NB4 (cell line): ENCODE data around the gene GNA14.
"Not testable (repeated sequence)": the region's sequence is repeated elsewhere in the genome, so short reads cannot be mapped to it uniquely, and the experiment has no call there.

Source experiments
- DNase-seq: peaks from one replicate; pipeline ENCODE4 v3.0.0; 2010; ENCODE audit warnings: low read depth
- H3K4me3 ChIP-seq: one replicate; pipeline ENCODE4 v1.5.1; 2011; ENCODE audit warnings: mild to moderate bottlenecking, low read depth, low read length, moderate library complexity
- MYC ChIP-seq: IDR thresholded peaks from 2 replicates; pipeline ENCODE4 v1.6.1; 2011; ENCODE audit warnings: low read depth, low read length
- POLR2A ChIP-seq: IDR thresholded peaks from 2 replicates; pipeline ENCODE4 v1.6.1; 2011; ENCODE audit warnings: mild to moderate bottlenecking; ENCODE audit not compliant: insufficient read length; ENCODE audit errors: extremely low read depth
- TF ChIP-seq, protein P1 (sequence below): IDR thresholded peaks from 2 replicates; pipeline ENCODE4 v1.6.1; 2011; ENCODE audit warnings: low read depth, low read length
- TF ChIP-seq, protein P2 (sequence below): IDR thresholded peaks from one replicate; pipeline ENCODE4 v1.5.1; 2012; ENCODE audit warnings: low read depth, low read length

Gene GNA14

DNA sequence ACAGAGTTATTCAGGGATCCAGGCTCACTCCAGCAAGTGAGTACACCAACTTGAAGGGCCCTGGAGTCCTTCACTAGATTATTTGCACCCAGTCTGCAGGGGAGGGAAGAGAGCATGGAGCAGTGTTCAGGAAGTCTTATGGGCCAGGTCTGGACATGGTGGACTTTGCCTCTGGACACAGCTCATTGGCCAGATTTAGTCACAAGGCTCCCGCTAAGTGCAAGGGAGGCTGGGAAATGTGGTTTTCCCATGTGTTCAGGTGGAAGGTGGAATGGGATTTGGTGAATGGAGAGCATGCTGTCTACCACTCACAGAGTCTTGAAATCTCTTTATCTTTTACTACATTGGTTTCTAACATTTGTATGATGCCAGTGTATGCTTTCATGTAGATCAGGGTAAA, 200.5 kb downstream of the GNA14 start:
- no peak overlapping the region for H3K4me3 ChIP-seq
- TF ChIP-seq POLR2A, result no peak
- TF ChIP-seq MYC, result no peak
- TF ChIP-seq, protein P1, sequence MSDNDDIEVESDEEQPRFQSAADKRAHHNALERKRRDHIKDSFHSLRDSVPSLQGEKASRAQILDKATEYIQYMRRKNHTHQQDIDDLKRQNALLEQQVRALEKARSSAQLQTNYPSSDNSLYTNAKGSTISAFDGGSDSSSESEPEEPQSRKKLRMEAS, result no peak
- TF ChIP-seq, protein P2, sequence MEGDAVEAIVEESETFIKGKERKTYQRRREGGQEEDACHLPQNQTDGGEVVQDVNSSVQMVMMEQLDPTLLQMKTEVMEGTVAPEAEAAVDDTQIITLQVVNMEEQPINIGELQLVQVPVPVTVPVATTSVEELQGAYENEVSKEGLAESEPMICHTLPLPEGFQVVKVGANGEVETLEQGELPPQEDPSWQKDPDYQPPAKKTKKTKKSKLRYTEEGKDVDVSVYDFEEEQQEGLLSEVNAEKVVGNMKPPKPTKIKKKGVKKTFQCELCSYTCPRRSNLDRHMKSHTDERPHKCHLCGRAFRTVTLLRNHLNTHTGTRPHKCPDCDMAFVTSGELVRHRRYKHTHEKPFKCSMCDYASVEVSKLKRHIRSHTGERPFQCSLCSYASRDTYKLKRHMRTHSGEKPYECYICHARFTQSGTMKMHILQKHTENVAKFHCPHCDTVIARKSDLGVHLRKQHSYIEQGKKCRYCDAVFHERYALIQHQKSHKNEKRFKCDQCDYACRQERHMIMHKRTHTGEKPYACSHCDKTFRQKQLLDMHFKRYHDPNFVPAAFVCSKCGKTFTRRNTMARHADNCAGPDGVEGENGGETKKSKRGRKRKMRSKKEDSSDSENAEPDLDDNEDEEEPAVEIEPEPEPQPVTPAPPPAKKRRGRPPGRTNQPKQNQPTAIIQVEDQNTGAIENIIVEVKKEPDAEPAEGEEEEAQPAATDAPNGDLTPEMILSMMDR, result no peak
- DNase-seq, result no peak

DNA sequence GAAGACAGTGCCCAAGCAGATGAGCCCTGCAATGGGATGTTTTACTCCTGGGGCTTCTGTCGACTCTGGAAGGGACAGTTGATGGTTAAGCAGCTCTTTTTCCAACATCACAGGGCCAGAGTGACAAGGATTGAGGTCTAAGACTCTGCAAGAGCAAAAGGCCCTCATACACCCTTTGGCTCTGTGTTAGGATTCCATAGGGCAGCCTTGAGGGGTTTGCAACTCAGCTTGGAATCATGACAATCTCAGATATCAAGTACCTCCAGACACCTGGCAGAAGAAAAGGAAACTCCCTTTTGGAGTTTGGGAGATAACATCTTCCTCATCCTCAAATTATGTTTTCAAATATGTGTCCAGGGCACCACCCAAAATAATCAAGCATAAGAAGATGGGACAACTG, 205.7 kb downstream of the GNA14 start:
- no peak for DNase-seq
- TF ChIP-seq, protein P1, result no peak
- H3K4me3 ChIP-seq, result no peak overlapping the region

DNA sequence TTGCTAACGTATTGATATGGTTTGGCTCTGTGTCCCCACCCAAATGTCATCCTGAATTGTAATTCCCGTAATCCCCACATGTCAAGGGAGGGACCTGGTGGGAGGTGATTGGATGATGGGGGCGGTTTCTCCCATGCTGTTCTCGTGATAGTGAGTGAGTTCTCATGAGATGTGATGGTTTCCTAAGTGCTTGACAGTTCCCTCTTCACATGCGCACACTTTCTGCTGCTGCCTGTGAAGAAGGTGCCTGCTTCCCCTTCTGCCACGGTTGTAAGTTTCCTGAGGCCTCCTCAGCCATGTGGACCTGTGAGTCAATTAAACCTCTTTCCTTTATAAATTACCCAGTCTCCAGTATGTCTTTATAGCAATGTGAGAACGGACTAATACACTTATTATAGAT, 207.0 kb downstream of the GNA14 start:
- peak; percentile 60 for DNase-seq
- H3K4me3 ChIP-seq, result not testable (repeated sequence)
- TF ChIP-seq, protein P1, result 0 out of 2 replicates have a peak, but pooled peaks have one; percentile 13

DNA sequence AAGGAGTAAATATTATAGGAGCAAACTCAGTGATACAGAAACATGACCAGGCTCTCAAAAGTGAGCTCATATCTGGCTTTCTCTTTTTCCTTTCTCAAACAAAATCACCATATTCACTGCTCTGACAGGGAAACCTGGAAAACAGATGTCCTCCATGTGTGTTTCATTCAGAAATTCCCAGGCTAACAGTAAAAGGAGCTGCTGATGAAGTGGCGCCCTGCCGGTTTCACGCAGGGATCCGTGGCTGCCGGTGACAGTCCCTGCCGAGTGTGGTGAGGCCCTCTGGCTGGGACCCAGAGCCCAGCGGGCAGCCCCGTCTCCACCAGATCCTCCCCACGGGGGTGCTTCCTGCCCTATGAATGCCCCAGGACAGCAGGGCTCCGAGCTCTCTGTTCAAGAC, 208.1 kb downstream of the GNA14 start:
- H3K4me3 ChIP-seq, result peak overlapping the region; percentile 9
- TF ChIP-seq, protein P1, result no peak
- TF ChIP-seq POLR2A, result no peak
- TF ChIP-seq MYC, result no peak
- TF ChIP-seq, protein P2, result no peak
- DNase-seq, result peak; percentile 42

DNA sequence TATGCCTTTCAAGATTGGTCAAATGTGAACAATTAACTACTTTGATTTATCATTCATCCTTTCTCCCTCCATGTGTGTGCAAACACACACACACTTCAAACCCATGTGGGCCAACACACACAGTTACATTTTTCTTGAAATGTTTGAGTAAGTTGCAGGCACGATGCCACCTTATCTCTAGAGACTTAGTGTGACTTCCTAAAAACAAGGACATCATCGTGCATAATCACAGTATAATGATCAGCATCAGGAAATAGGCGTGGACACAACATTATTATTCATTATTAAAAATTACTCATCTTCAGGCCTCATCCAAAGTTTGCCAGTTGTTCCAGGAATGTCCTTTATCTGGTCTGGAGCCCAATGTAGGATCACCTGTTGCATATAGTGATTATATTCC, 209.5 kb downstream of the GNA14 start:
- no peak for TF ChIP-seq POLR2A
- DNase-seq, result no peak
- H3K4me3 ChIP-seq, result no peak overlapping the region

DNA sequence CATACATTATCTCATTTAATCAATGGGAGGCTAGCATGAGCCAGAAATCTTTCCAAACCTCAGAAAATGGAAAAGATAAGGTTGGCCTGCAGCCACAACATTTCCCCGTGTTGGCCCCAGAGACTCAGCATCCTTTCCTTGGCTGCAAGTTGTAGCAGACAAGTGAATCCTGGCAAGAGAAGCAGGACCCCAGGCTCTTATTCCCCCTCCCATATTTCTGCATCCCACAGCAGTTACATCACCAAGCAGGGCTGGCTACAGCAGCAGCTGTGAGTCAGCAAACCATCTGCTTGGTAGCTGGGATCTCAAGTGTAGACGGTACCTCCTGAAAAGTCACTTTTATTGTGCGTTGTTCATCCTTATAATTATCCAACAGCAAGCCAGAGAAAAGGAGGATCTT, 212.4 kb downstream of the GNA14 start:
- no peak overlapping the region for H3K4me3 ChIP-seq
- TF ChIP-seq MYC (no peak), POLR2A (no peak)
- TF ChIP-seq, protein P1, result no peak
- TF ChIP-seq, protein P2, result no peak
- DNase-seq, result no peak

DNA sequence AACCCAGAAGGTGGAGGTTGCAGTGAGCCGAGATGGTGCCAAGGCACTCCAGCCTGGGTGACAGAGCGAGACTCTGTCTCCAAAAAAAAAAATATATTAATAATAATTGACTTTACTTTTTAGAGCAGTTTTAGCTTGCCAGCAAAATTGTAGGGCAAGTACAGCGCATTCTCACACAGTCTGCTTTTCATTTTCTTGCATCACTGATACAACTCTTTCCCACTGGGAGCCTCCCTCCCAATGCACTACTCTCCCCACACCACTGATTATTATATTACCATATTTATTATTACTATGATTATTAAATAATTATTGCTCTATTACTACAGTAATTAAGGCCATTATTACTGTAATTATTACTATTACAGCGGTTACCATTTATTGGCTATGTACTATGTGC, 212.8 kb downstream of the GNA14 start:
- no peak for DNase-seq
- no peak overlapping the region for H3K4me3 ChIP-seq
- TF ChIP-seq POLR2A, result no peak
- no peak for TF ChIP-seq MYC
- TF ChIP-seq, protein P2, result no peak
- TF ChIP-seq, protein P1, result no peak
